Endodermal cell (in vitro differentiated cells): ENCODE results near the gene SEMA5B. TPM values are rescaled to one million over a fixed set of nuclear protein-coding genes. Genes with fewer than 3 reads are reported as not detected.

Experiments used
- DNase-seq: peaks from one replicate; pipeline ENCODE4 v3.0.0-alpha.2; 2017
- H3K27ac ChIP-seq: 2 replicates; pipeline ENCODE4 v1.5.1; 2013; ENCODE audit warnings: mild to moderate bottlenecking, low read depth, low read length, moderate library complexity
- H3K27me3 ChIP-seq: 2 replicates; pipeline ENCODE4 v1.6.1; 2013; ENCODE audit warnings: mild to moderate bottlenecking, low read length, moderate library complexity; ENCODE audit not compliant: insufficient read depth, control insufficient read depth, poor library complexity, severe bottlenecking
- H3K36me3 ChIP-seq: 2 replicates; pipeline ENCODE4 v1.7.0; 2013; ENCODE audit warnings: mild to moderate bottlenecking, low read length, moderate library complexity; ENCODE audit not compliant: control insufficient read depth, insufficient read depth
- H3K4me1 ChIP-seq: one replicate; pipeline ENCODE4 v1.7.0; 2013; ENCODE audit warnings: low read length; ENCODE audit not compliant: control insufficient read depth, insufficient read depth
- H3K4me3 ChIP-seq: 2 replicates; pipeline ENCODE4 v1.5.1; 2013; ENCODE audit warnings: mild to moderate bottlenecking, low read length, moderate library complexity
- H3K9ac ChIP-seq: 2 replicates; pipeline ENCODE4 v1.6.1; 2013; ENCODE audit warnings: mild to moderate bottlenecking, low read length, moderate library complexity; ENCODE audit not compliant: poor library complexity, severe bottlenecking; ENCODE audit errors: extremely low read depth
- H3K9me3 ChIP-seq: 2 replicates; pipeline ENCODE4 v1.6.1; 2013; ENCODE audit warnings: mild to moderate bottlenecking, low read length, moderate library complexity; ENCODE audit not compliant: control insufficient read depth
- H3K27ac Mint-ChIP-seq: 2 replicates; pipeline ENCODE4 v1.8.0; 2020; ENCODE audit warnings: mixed read lengths
- H3K27me3 Mint-ChIP-seq: 2 replicates; pipeline ENCODE4 v1.8.0; 2021; ENCODE audit warnings: mild to moderate bottlenecking, mixed read lengths; ENCODE audit not compliant: insufficient read depth
- H3K36me3 Mint-ChIP-seq: 2 replicates; pipeline ENCODE4 v1.8.0; 2020; ENCODE audit warnings: low read depth, mixed read lengths
- H3K4me1 Mint-ChIP-seq: 2 replicates; pipeline ENCODE4 v1.8.0; 2020; ENCODE audit warnings: mixed read lengths
- H3K4me3 Mint-ChIP-seq: 2 replicates; pipeline ENCODE4 v1.8.0; 2020; ENCODE audit warnings: mild to moderate bottlenecking, moderate library complexity, mixed read lengths
- H3K9me3 Mint-ChIP-seq: 2 replicates; pipeline ENCODE4 v1.8.0; 2020; ENCODE audit warnings: mild to moderate bottlenecking, mixed read lengths
- WGBS, 2 experiments: methylation state at CpG; one replicate each; pipeline versions ENCODE4 v1.1.5 to v1.1.7; 2013; ENCODE audit warnings: missing lambda C conversion rate in 2 of 2, mixed read lengths in 1 of 2; ENCODE audit not compliant: insufficient coverage in 1 of 2, insufficient read length in 1 of 2; 5-methylcytosine and 5-hydroxymethylcytosine counted together
- total RNA-seq, 2 donors: library from RNA; stranded (reverse); fragmentation: NEBNext Ultra II Directional in 1 of 2; extraction: Animal tissue kit (Norgen Biotek cat#: 25700) in 1 of 2; gene quantifications; 2 replicates in 1 of 2; 3 replicates in 1 of 2; pipeline ENCODE4 v1.2.1, GENCODE V29; 2021
- TF ChIP-seq, protein P1 (sequence below): fragments of 200-600 bp; sonication (generic); conservative IDR thresholded peaks from 2 replicates; pipeline ENCODE4 v1.5.0; 2021; ENCODE audit warnings: antibody characterized with exemption, mild to moderate bottlenecking

Gene SEMA5B
- total RNA-seq, 2 donors from 2014 or later: 37.3 to 45.8 TPM

DNA sequence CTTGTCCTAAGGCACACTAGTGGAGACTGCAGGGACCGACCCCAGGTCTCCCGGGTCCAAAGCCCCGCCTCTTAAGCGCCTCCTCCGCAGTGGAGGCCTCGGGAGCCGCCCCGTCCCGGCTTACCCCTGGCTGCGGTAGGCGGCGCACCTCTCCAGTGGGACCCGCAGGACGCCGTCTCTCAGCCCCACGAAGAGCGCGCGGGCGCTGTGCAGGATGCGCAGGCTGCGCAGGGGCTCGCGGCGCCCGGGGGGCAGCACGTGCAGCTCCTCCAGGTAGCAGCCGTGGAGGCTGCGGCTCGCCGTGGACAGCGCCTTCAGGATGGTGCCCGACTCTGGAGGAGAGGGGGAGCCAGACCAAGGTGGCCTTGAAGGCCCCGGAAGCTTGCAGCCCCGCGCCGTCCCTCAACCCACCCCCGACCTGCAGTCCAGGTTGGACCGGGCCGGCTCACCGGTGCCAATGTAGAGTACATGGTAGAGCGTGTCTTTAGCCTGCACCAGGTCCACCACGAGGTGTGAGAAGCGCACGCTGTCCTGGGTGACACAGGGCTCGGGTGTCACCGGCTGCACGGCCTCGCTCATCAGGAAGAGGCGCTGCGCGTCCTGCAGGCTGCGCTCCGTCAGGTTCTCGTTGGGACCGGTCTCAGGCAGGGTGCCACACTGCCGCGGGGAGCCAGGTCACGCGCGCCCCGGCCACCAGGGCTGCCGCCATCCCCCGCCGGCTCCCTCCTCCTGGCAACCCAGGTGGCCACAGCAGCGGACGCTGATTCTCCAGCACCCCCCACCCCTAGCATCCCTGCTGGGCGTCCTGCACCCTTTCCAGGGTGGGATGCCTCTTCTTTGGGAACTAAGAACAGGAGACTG is 105.5 kb downstream of the SEMA5B start:
- peaks cover 29% of the 10 kb centered on the region for H3K27me3 ChIP-seq
- WGBS, 2 experiments: 52 to 57% methylated on average over 26 to 68 of the region's 68 CpGs
- H3K36me3 ChIP-seq: no peaks in the 10 kb centered on the region
- Mint-ChIP-seq H3K27me3 (peaks cover 26% of the 10 kb centered on the region), H3K4me1 (peaks cover 2% of the 10 kb centered on the region), H3K4me3 (peak overlapping the region; percentile 38), H3K36me3 (peaks cover 18% of the 10 kb centered on the region), H3K27ac (no peak overlapping the region), H3K9me3 (no peaks in the 10 kb centered on the region)
- DNase-seq: peak; percentile 84
- H3K4me1 ChIP-seq: no peaks in the 10 kb centered on the region
- H3K9me3 ChIP-seq: no peaks in the 10 kb centered on the region
- H3K4me3 ChIP-seq: no peak overlapping the region
- TF ChIP-seq, protein P1, sequence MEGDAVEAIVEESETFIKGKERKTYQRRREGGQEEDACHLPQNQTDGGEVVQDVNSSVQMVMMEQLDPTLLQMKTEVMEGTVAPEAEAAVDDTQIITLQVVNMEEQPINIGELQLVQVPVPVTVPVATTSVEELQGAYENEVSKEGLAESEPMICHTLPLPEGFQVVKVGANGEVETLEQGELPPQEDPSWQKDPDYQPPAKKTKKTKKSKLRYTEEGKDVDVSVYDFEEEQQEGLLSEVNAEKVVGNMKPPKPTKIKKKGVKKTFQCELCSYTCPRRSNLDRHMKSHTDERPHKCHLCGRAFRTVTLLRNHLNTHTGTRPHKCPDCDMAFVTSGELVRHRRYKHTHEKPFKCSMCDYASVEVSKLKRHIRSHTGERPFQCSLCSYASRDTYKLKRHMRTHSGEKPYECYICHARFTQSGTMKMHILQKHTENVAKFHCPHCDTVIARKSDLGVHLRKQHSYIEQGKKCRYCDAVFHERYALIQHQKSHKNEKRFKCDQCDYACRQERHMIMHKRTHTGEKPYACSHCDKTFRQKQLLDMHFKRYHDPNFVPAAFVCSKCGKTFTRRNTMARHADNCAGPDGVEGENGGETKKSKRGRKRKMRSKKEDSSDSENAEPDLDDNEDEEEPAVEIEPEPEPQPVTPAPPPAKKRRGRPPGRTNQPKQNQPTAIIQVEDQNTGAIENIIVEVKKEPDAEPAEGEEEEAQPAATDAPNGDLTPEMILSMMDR: peak; percentile 73
- no peak overlapping the region for H3K9ac ChIP-seq
- no peak overlapping the region for H3K27ac ChIP-seq

DNA sequence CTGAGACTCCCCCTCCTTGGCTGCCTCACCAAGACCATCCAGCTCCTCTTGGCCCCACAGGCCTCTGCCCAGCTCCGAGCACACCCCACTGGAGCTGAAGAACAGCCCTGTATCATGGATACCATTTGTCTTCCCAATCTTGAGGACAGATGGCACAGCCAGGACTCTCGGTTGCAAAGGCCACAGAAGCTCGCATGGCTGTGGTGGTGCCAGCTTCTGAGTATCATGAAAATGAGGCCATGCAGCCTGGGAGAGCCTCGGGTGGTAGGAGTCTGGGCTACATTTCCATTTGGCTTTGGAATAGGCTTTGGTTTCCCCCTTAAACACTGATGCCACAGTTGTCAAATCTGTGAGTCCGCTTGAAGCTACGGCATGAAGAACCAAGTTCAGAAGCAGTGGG is 106.6 kb downstream of the SEMA5B start:
- TF ChIP-seq, protein P1: no peak
- no peaks in the 10 kb centered on the region for H3K9me3 Mint-ChIP-seq
- no peak overlapping the region for H3K27ac Mint-ChIP-seq
- H3K27me3 Mint-ChIP-seq: peaks cover 29% of the 10 kb centered on the region
- WGBS, 2 experiments: 86 to 98% methylated on average over 5 to 6 of the region's 6 CpGs
- Histone ChIP-seq H3K4me1 (no peaks in the 10 kb centered on the region), H3K27me3 (peaks cover 29% of the 10 kb centered on the region), H3K9me3 (no peaks in the 10 kb centered on the region), H3K36me3 (no peaks in the 10 kb centered on the region), H3K27ac (no peak overlapping the region), H3K9ac (no peak overlapping the region), H3K4me3 (no peak overlapping the region)
- no peak overlapping the region for H3K4me3 Mint-ChIP-seq
- peak; percentile 28 for DNase-seq
- peaks cover 2% of the 10 kb centered on the region for H3K4me1 Mint-ChIP-seq
- peaks cover 14% of the 10 kb centered on the region for H3K36me3 Mint-ChIP-seq

DNA sequence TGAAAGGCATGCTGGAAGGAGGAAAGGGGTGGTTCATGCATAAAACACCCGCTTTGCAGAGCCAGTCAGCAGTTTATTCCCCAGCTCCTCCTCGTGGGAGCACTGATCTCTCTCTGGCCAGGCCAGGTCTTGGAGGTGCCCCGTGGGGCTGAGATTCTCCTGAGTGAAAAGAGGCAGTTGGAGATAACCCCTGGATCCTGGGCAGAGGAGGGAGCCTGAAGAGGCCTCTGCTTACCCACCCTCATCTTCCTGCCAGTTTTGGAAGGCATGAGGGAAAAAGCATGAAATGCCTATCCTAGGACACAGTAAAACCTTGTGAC is 108.3 kb downstream of the SEMA5B start:
- Histone ChIP-seq H3K27me3 (peaks cover 29% of the 10 kb centered on the region), H3K4me3 (no peak overlapping the region), H3K9ac (no peak overlapping the region), H3K9me3 (no peaks in the 10 kb centered on the region), H3K27ac (no peak overlapping the region), H3K4me1 (no peaks in the 10 kb centered on the region), H3K36me3 (no peaks in the 10 kb centered on the region)
- no peaks in the 10 kb centered on the region for H3K9me3 Mint-ChIP-seq
- 84 to 87% methylated on average over 3 of the region's 3 CpGs for WGBS, 2 experiments
- H3K4me1 Mint-ChIP-seq: peaks cover 2% of the 10 kb centered on the region
- no peak overlapping the region for H3K4me3 Mint-ChIP-seq
- DNase-seq: no peak
- peaks cover 42% of the 10 kb centered on the region for H3K27me3 Mint-ChIP-seq
- TF ChIP-seq, protein P1: no peak
- H3K36me3 Mint-ChIP-seq: peaks cover 13% of the 10 kb centered on the region
- no peak overlapping the region for H3K27ac Mint-ChIP-seq
